GM18858 (cell line): ENCODE measurements around the gene KCNC4.

Source experiments
- ATAC-seq: cut with Tn5 transposase; IDR thresholded peaks from one replicate; pipeline ENCODE4 v1.9.1; 2021; ENCODE audit not compliant: unreplicated experiment

The KCNC4 gene

DNA sequence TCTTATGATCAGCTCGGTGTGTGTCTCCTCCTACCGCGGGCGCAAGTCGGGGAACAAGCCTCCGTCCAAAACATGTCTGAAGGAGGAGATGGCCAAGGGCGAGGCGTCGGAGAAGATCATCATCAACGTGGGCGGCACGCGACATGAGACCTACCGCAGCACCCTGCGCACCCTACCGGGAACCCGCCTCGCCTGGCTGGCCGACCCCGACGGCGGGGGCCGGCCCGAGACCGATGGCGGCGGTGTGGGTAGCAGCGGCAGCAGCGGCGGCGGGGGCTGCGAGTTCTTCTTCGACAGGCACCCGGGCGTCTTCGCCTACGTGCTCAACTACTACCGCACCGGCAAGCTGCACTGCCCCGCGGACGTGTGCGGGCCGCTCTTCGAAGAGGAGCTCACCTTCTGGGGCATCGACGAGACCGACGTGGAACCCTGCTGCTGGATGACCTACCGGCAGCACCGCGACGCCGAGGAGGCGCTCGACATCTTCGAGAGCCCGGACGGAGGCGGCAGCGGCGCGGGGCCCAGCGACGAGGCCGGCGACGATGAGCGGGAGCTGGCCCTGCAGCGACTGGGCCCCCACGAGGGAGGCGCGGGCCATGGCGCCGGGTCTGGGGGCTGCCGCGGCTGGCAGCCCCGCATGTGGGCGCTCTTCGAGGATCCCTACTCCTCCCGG, 1.5 kb downstream of the KCNC4 start:
- no peak for ATAC-seq

DNA sequence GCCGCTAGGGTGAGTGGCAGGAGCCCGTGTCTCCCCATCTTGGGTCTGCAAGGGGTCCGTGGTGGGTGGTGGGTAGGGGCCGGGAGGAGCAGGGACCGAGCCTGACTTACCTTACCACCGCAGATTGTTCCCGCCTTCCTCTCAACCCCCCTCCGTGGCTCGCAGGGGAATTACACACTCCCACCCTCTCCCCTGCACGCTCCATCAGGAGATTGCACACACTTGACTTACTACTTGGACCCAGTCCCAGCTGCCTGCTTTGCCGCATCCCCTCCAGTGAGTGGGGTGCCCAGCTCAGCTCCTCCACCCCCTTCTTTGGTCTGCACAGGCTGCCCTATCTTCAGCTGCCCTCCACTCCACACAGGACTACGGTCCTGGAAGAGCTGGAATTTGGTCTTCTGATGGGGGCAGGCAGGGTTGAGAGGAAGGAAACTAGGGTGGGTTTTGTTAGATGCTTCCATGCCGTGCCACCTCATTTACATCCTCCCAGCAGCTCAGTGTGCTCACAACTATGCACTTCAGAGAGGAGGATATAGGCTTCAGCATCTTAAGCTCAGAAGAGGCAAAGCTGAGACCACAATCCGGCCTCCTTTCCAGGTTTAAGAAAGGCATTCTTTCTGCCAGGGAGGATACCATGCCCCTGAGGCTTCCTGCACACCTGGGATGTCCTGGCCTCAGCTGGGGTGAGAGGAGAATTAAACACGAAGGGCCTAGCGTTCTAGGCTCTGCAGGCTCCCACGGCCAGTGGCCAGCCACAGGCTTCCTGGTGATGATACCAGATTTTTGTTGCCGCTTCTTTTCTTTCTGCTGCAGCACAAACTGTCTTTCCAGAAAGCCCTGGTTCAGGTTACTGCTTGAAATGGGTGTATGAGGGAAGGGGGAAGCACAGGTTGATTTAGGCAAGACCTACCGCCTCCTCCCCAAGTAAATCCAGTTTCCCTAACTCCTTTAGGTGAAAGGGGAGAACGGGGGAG, 2.3 kb downstream of the KCNC4 start:
- ATAC-seq = no peak

DNA sequence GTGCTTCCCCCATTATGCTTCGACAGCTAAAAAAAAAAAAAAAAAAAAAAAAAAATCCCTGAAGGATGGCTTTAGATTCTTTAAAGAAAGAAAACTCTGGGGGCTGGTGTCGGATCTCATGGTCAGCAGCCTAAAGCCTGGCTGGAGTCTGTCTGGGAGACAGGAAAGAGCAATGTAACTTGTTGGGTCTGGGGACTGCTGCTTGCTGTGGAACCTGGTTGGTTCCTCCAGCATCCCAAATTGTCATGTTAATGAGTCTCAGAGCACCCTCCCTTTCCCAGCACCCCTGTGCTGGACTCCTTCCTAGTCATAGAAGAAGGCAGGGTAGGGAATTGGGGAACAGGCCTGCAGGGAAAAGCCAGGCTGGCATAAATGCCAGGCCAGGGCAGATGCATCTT, 3.0 kb downstream of the KCNC4 start:
- ATAC-seq = no peak

- no peak for ATAC-seq
Observed at GRCh38 chr1:110214454-110215404, 4.6 kb downstream of the KCNC4 start.

GRCh38 chr1:110215621-110216515, 5.8 kb downstream of the KCNC4 start:
- ATAC-seq = no peak

DNA sequence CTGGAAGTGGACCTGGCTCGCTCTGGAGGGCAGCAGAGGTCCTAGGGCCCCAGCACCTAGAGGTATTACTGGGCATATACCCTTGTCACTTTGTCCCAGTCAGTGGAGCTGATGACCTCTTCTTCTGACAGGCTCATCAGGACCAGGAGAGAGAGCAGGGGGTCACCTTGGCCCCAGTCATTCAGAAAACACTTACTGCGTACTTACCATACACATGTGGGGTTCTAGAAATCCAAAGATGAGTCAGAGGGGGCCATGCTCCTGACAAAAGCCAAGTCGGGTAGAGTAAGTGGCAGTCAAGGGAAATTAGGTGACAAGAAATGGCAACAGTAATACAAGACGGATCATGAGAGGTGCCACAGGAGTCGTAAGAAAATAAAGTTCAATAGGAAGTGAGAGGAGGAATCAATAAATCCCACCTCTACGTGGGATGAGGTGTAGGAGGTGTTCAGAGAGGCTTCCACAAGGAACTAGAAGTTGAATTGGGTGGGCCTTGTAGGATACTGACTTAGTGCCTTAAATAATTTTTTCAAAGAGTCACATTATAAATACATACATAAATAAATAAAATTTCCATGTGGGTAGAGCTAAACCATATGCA, 6.8 kb downstream of the KCNC4 start:
- ATAC-seq = no peak

DNA sequence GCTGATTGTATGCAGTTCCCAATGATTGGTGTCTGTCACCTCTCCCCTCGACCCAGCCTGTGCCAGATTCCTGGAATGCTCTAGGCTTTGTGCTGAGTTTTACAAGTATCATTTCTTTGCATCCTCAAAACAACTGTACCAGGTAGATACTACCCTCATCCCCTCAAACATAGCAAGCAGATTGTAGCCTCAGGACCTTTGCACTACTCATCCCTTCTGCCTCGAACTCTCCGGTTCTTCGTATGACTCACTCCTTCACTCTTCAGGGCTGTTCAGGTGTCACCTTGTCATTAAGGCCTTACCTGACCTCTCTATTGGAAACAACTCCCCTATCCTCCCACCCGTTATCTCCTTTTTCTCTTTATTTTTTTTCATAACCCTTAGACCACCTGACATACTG, 8.0 kb downstream of the KCNC4 start:
- ATAC-seq = no peak

DNA sequence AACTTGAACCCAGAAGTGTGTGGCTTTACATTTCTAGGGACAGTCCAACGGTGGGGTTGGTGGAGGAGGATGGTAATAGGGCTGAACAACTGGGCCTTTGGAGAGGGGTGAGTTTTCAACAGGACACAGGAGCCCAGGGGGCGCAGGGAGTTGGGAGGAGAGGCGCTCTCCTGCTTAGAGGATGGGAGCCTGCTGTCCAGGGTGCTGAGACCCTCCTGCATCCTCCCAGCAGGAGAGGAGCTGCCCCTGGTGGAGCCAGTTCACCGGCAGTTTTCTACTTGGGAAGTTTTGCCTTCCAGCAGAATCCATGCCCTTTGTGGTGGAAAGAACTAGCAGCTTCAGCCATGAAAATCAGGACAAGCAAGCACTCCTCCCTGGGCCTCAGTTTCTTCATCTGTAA, 8.6 kb downstream of the KCNC4 start:
- ATAC-seq = no peak

DNA sequence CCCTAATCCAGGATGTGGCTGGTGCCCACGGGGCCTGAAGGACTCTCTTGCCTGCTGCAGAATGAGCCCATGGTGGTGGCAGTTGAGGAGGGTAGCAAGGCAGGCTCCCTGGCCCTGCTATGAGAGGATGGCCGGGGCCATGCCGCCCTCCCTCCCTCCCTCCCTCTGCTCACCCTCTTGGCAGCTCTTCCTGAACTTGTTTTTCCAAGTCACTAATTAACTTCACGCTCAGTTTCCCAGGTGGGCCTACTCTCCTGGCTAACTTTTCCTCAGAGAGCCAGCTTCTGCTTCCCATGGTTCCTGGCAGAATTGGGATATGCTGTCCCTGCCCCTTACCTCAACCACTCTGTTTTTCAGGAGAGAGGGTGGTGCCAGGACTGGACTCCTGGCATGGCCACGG, 10.2 kb downstream of the KCNC4 start:
- no peak for ATAC-seq

DNA sequence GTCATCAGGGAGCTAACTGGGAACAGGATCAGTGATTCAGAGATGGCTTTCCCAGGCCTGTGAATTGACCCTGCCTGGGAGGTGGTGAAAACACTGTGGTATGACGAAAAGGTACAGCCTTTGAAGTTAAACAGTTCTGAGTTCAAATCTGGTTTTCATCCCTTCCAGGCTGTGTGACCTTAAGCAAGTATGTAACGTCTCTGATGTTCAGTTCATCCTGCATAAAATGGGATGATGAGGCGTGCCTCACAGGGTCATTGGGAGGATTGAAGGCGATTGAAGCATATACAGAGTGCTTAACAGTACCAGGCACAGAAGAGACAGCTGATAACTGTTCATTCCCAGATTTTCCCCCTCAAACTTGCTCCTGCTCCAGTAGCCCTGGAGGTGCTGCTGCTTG, 11.0 kb downstream of the KCNC4 start:
- ATAC-seq = no peak

DNA sequence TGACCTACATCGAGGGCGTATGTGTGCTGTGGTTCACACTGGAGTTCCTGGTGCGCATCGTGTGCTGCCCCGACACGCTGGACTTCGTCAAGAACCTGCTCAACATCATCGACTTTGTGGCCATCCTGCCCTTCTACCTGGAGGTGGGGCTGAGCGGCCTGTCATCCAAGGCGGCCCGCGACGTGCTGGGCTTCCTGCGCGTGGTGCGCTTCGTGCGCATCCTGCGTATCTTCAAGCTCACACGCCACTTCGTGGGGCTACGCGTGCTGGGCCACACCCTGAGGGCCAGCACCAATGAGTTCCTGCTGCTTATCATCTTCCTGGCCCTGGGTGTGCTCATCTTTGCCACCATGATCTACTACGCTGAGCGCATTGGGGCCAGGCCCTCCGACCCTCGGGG, 13.0 kb downstream of the KCNC4 start:
- ATAC-seq = no peak

DNA sequence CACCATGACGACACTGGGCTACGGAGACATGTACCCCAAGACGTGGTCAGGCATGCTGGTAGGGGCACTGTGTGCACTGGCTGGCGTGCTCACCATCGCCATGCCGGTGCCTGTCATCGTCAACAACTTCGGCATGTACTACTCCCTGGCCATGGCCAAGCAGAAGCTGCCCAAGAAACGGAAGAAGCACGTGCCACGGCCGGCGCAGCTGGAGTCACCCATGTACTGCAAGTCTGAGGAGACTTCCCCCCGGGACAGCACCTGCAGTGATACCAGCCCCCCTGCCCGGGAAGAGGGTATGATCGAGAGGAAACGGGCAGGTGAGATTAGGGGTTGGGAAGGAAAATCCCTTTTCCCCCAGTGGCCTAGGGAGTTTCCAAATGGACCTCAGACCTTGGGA, 13.5 kb downstream of the KCNC4 start:
- ATAC-seq = no peak

DNA sequence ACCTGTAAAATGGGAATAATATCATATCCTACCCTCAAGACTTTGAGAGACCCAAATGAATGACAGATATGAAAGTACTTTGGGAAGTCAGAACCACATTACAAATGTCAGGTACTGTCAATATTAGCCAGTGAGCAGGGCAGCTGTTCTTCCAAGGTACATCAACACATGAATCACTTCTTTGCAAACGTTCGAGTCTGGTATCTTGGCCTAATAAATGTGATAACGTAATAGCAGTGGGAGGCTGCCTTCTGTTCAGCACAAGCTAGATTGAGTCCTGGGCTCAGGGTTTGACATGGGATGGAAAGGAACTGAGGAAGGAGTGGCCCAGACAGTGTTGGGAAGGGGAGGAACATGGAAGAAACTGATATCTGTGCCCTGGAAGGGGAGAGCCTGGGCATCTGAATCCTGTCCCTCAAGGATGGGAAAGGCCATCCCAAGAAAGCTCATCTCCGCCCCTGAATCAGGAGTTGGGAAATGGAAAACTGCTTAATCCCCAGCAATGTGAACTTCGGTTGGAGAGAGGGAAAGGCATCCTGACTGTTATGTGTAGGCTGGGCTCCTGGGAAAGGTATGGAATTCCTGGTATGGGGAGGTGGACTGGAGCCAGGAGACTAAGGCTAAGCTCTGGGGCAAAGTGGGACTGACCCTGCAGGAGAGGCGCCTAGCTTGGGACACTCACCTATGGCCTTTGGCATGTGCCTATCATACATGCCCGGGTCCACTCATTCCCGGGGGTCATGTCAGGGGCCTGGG, 14.3 kb downstream of the KCNC4 start:
- ATAC-seq = no peak

DNA sequence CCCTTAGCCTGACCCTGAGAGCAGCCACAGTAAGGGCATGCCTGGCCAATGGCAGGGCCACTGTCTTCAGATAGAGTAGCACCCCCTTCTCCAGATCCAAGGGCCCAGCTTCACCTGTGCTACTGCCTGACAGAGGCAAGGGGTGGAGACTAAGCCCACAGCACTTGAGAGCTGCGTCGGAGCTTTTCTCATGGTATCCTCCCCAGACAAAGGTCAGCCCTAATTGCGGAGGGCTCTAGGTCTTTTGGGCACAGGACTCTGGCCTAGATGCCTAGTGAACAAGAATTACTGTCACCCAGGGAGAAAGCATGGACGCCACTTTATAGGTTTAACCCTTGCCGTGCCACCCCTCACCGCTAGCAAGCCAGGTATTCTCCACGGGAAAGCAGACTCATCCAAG, 15.1 kb downstream of the KCNC4 start:
- ATAC-seq = no peak

GRCh38 chr1:110225756-110226404, 15.8 kb downstream of the KCNC4 start:
- ATAC-seq = no peak

- no peak for ATAC-seq
Observed at GRCh38 chr1:110227774-110228173, 17.7 kb downstream of the KCNC4 start.

GRCh38 chr1:110228381-110228780, 18.3 kb downstream of the KCNC4 start:
- ATAC-seq = no peak

- no peak for ATAC-seq
Observed at GRCh38 chr1:110228869-110229268, 18.8 kb downstream of the KCNC4 start.
